Stimulated activated CD4-positive, alpha-beta T cell treated with anti-CD3 and anti-CD28 coated beads, Interleukin-12 subunit alpha, Interleukin-12 subunit beta, amount 100 ng/mL, for 48 hours (primary cell): ENCODE data around the gene MAP4K3.
A peak's percentile ranks its signal among the peaks of the same experiment; 100 is the strongest.

Experiments
- DNase-seq, 3 donors: peaks; one replicate each; pipeline ENCODE4 v3.0.0-alpha.2; 2020; ENCODE audit warnings: low read depth in 2 of 3, low spot score in 1 of 3

Gene MAP4K3

GRCh38 chr2:39436592-39437521 lies at the start of gene MAP4K3:
Gene MAP4K3 (minus strand): TSS chr2:39437285. CDS start chr2:39436987, 298 bp downstream.
- DNase-seq: peak; percentile 67 to 79 (median 75)

GRCh38 chr2:39486071-39486470 lies 49.0 kb upstream of the MAP4K3 start:
- no peak for DNase-seq

DNA sequence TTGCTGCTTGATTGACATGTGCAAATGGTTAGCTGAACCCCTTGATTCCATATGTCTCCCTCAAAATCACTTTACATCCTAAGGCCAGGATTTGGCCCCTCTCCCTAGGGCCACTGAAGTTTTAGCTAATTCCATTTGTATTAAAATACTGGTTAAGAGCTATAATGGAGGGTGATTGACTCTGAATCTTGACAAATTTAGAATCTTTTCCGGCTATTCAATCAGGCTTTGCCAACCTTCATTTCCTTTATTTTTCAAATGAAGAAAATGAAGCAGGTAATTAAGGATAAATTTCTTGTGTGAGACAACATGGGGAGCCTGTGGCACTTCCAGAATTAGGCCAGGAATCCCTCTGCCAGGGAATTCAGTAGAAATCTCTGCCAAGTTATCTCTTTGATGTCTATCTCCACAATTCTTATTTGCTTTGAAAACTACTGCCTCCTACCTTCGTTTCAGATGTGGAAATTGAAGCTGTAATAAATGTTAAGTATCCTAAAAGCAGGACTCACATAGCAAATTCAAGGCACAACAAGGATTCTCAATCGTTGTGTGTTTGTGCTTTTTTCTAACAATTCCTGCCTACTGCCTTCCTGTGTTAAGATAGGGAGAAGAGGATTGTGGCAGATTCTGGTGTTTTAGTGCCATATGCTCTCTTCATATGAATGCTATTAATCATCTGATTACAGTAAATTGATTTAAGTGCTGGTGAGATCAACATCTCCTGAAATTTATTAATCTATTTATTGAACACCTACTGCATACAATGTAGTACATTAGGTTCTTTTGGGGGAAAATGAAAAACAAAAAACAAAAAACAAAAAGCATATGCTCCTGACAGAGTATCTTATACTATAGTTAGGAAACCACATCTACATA lies 47.8 kb upstream of the MAP4K3 start:
- no peak for DNase-seq

DNA sequence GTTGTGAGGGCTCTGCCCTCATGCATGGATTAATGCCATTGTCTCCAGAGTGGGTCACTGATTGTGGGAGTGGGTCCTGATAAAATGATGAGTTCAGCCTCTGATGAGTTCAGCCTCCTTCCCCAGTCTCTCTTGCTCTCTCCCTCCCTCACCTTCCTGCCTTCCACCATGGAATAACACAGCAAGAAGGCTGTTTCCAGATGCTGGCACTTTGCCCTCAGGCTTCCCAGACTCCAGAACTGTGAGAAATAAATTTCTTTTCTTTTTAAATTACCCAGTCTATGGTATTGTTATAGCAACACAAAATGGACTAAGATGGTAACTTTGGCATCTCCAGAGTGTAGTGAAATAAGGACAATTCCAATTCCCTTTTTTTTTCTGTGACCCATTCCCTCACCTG lies 47.1 kb upstream of the MAP4K3 start:
- DNase-seq: no peak

- no peak for DNase-seq
Observed at GRCh38 chr2:39483534-39483933, 46.4 kb upstream of the MAP4K3 start.

GRCh38 chr2:39481611-39482010 lies 44.5 kb upstream of the MAP4K3 start:
- no peak for DNase-seq

DNA sequence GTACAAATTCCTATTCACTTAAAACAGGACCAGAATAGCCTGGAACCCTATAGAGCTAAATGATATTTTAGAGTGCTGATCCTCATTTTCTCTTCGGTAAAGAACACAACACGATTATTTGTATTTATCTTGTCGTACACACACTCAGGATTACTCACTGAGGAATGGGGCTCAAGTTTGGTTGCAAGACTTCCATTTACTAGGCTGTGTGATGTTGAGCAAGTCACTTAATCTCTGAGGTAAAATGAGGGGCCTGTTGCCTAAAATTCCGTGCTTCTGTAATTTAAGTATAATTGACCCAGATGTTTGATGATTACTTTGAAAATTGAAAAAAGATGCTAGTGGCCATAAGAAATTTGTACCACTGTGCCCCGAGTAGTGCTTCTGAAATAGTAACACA lies 42.6 kb upstream of the MAP4K3 start:
- DNase-seq: no peak

DNA sequence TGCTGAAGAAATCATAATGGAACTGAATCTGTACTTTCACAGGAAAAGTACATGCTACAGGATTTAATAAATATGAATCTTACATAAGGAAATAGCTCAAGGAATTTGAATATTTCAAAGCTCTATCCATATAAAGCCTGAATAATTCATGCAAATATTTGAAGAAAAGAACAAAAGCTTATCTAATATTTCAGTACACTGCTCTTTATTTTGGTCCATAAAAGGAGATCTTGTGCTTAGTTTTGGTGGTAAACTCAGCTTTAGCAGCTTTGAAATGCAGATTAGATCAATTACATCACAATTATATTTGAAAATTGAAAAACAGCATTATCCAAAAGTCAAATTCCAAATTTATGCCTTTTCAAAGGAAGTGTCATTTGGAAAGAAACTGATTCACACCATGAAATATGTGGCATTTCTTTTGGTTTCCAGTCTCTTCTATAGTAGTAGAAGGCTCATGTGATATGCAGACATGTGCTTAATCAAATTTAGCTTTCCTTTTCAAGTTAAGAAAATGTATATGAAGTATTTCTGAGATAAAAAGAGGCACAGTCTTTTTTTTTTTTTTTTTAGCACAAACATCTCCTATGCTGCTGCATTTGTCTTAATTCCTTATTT lies 42.1 kb upstream of the MAP4K3 start:
- no peak for DNase-seq

DNA sequence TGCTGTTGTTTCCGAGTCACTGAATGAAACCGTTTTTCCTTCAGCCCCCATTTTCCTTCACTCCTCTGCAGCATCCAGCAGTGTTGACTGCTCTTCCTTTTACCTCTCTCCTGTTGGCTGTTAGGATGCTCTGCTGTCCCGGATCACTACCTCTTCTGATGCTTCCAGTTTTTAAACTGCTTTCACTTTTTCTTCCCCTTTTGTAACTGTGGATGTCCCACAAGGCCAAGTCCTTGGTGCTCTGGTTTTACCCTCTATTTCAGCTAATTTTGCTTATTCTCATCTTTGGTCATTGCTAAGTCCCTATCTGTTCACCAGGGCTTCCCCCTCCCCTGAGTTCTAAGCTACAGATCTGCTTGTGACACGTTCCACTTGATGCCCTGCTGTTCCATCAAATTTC lies 39.4 kb upstream of the MAP4K3 start:
- no peak for DNase-seq

DNA sequence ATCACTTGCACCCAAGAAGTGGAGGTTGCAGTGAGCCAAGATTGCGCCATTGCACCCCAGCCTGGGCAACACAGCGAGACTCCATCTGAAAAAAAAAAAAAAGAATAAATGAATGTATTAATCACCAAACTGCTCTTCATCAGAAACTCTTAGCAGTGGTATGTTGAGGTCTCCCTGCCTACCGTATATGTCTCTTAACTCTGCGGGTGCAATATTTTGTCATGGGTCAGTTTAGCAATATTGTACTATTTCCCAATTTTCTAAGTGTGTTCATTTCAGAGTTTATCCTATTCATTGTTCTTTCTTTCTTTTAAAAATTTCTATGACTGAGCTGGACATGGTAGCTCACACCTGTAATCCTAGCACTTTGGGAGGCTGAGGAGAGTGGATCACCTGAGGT lies 37.9 kb upstream of the MAP4K3 start:
- no peak for DNase-seq

GRCh38 chr2:39470580-39470979 lies 33.5 kb upstream of the MAP4K3 start:
- DNase-seq: no peak

GRCh38 chr2:39469807-39470206 lies 32.7 kb upstream of the MAP4K3 start:
- DNase-seq: no peak

DNA sequence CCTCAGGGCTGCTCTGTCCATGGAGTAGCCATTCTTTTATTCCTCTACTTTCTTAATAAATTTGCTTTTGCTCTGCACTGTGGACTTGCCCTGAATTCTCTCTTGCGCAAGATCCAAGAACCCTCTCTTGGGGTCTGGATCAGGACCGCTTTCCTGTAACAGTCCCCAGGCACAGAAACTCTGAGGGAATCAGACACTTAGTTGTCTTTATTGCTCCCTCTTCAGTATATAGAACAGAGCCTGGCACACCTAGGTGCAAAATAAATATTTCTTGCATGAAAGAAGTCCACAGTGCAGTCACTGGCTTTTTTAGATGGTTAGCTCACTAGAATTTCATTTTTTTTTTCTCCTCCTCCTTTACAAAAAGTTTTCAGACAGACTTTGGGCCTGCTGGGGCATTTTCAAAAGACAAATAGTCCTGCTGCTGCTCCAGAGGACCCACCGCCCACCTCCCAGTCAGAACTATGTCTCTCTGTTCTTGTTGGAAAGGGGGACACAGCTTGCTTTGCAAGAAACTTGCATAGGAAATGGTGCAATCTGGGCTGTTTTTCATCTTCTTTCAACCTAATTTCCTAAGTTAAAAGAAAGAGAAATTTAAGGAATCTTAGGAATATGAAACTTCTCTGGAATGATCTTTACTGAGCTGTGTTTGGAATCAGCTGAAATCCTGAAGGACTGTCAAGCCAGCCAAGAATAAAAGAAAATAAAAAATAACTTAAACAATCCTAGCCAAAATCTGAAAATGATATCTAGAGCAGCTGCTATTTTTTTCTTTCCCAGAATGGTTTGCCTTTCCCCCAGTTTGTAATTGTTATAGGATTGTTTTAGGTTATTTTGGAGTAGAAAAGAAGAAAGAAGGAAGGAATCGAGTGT lies 31.7 kb upstream of the MAP4K3 start:
- DNase-seq: no peak

- no peak for DNase-seq
Observed at GRCh38 chr2:39466311-39466710, 29.2 kb upstream of the MAP4K3 start.

DNA sequence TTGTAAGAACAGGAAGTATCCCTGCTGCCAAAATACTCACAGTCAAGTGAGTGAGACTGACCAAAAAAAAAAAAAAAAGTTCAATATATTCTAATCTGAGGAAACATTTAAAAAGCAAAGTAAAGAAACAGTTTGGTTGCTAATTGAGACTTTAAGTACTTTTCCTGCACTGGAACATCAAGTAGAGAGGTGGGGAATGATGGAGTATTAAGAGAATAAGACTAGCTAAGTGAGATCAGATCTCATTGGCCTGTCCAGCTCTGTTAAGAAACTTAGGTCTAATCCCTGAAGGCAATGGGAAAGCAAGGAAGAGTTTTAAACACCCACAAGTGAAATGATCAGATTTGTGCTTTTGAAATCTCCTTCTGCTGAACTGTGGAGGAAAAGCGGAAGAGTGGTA lies 27.8 kb upstream of the MAP4K3 start:
- DNase-seq: no peak

GRCh38 chr2:39455826-39456225 lies 18.7 kb upstream of the MAP4K3 start:
- DNase-seq: no peak

DNA sequence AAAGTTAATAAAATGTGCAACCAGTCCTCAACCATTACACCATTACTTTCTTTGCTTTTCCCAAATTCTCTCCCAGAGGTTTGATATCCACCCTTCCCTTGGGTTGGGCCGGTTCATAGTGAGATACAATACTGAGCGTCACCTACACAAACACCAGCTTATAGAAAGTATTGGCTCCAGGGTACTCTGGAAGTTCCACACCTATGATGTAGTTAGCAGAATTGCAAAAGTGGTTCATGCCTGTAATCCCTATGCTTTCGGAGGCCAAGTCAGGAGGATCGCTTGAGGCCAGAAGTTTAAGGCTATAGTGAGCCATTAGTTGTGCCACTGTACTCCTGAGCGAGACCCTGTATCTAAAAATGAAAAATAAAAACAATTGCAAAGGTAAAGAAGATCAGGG lies 15.3 kb upstream of the MAP4K3 start:
- no peak for DNase-seq

GRCh38 chr2:39451954-39452353 lies 14.9 kb upstream of the MAP4K3 start:
- no peak for DNase-seq

DNA sequence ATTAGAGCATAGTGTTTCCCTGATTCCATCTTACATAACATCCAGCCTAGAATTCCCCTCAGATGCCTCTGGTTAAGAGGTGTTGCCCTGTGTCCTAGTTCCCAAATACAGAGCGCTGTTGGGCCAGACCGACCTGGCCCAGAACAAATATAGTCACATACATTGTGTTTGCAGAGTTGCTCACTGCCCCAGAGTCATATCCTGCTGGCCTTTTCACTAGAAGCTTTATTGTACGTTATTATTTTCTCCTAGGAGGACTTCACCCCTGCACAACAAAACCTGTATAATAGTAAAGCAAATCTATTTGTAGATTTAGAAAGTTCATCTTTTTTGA lies 11.1 kb upstream of the MAP4K3 start:
- DNase-seq: no peak

DNA sequence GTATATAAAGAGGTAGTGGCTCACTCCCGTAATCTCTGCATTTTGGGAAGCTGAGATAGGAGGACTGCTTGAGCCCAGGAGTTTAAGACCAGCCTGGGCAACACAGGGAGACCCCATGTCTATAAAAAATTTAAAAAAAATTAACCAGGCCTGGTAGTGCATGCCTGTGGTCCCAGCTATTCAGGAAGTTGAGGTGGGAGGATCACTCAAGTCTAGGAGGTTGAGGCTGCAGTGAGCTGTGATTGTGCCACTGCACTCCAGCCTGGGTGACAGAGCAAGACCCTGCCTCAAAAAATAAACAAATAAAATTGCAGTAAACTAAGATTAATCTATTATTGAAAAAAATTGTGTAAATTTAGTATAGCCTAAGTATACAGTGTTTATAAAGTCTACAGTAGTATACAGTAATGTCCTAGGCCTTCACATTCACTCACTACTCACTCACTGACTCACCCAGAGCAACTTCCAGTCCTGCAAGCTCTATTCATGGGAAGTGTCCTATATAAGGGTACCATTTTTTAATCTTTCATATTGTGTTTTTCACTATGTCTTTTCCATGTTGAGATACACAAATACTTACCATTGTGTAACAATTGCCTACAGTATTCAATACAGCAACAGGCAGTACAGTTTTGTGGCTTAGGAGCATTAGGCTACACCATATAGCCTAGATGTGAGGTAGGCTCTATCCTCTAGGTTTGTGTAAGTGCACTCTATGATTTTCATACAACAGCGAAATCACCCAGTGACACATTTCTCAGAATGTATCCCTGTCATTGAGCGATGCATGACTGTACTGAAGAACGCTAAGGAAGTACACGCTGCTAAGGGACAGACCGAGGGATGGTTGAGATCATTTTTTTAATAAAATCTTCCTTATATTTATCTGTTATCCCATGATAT lies 10.4 kb upstream of the MAP4K3 start:
- no peak for DNase-seq
